GM12801 (cell line): Measurements from ENCODE around the gene DENND4C.

Experiments used
- TF ChIP-seq, protein P1 (sequence below): IDR thresholded peaks from one replicate; pipeline ENCODE4 v1.5.1; 2011; ENCODE audit warnings: control low read depth; ENCODE audit not compliant: insufficient read length; ENCODE audit errors: extremely low read depth

DENND4C gene

DNA sequence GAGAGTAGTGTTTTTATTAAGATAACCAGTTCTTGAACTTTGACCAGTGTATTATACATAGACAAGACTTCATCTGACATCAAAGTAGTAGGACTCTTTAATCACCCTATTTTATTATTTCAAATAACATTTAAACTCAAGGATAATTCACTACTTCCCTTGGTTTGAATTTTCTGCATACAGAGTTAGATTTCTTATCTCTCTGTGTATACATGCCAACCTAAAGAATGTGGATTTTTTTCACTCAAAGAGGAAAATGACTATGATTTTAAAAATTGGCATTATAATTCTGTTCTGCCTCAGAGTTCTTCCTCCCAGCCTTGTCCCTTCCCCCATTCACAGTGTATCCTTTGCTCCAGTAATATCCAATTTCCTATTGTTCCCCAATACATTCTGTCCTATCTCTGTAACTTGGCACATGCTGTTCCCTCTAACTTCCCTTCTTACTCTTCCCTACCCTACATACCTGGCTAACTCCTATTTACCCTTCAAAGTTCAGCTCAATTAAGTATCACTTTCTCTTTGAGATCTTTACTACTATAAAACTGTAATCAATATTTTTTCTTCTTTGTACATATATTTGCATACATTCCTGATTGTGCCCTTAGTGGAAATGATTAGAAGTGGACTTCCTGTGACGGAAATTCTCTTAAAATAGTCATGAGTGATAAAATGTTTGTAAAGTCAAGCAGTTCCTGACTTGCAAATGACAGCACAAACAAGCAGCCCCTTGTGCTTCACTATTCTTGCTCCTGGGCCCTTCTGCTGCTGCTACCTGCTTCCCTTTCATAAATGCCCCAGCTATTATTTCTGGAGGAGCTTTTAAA is 38.1 kb upstream of the DENND4C start:
- TF ChIP-seq, protein P1, sequence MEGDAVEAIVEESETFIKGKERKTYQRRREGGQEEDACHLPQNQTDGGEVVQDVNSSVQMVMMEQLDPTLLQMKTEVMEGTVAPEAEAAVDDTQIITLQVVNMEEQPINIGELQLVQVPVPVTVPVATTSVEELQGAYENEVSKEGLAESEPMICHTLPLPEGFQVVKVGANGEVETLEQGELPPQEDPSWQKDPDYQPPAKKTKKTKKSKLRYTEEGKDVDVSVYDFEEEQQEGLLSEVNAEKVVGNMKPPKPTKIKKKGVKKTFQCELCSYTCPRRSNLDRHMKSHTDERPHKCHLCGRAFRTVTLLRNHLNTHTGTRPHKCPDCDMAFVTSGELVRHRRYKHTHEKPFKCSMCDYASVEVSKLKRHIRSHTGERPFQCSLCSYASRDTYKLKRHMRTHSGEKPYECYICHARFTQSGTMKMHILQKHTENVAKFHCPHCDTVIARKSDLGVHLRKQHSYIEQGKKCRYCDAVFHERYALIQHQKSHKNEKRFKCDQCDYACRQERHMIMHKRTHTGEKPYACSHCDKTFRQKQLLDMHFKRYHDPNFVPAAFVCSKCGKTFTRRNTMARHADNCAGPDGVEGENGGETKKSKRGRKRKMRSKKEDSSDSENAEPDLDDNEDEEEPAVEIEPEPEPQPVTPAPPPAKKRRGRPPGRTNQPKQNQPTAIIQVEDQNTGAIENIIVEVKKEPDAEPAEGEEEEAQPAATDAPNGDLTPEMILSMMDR = no peak

DNA sequence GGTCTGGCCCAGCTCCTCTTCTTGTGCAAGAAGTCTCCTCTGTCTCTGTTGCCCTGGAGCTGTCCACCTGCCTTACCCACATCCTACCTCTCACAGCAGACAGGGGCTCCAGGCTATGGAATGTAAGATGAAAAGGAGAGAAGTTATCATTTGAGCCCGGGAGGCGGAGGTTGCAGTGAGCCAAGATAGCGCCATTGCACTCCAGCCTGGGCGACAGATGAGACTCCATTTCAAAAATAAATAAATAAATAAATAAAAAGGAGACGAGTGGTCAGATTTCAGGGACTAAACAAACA is 37.5 kb upstream of the DENND4C start:
- TF ChIP-seq, protein P1 = no peak

DNA sequence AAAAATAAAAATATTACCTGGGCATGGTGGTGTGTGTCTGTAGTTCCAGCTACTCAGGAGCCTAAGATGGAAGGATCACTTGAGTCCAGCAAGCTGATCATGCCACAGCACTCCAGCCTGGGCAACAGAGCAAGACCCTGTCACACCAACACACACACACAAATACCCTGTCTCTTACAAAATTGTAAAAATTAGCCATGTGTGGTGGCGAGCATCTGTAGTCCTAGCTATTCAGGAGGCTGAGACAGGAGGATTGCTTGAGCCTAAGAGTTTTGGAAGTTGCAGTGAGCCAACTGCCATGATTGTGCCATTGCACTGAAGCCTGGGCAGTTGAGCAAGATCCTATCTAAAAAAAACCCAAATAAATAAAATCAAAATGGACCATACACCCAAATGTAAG is 32.1 kb upstream of the DENND4C start:
- TF ChIP-seq, protein P1 = no peak

DNA sequence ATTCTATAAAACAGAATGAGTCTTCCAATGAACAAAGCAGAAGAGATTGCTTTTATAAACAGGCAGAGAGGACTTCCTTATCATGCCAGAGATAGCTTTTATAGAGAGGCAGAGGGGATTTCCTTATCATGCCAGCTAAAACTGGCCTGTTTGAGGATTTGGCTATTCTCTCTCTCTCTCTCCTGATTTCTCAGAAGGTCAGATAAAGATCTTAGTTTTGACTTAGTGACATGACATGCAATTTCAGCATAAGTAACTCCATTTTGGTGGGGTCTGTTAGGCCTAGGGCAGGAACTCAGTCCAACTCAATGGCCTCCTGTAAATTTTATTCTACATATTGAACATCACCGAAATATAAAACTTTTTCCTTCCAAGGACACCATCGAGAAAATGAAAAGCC is 31.5 kb upstream of the DENND4C start:
- TF ChIP-seq, protein P1 = no peak

DNA sequence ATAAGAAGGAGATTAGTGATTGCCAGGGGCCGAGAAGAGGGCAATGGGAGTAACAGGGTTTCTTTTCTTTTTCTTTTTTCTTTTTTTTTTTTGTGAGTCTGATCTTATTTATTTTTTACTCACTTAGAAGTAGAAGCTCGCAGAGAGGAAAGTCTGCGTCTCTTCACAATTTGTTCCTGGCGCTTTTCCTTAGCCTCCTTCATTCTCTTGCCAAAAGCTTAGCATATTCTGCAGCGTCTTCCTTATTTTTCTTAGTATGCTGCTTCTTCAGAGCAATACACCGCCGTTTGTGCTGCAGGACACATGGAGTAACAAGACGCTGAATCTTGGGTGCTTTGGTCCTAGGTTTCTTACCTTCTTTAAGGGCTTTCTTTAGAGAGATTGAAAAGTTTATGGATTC is 30.3 kb upstream of the DENND4C start:
- TF ChIP-seq, protein P1 = no peak

DNA sequence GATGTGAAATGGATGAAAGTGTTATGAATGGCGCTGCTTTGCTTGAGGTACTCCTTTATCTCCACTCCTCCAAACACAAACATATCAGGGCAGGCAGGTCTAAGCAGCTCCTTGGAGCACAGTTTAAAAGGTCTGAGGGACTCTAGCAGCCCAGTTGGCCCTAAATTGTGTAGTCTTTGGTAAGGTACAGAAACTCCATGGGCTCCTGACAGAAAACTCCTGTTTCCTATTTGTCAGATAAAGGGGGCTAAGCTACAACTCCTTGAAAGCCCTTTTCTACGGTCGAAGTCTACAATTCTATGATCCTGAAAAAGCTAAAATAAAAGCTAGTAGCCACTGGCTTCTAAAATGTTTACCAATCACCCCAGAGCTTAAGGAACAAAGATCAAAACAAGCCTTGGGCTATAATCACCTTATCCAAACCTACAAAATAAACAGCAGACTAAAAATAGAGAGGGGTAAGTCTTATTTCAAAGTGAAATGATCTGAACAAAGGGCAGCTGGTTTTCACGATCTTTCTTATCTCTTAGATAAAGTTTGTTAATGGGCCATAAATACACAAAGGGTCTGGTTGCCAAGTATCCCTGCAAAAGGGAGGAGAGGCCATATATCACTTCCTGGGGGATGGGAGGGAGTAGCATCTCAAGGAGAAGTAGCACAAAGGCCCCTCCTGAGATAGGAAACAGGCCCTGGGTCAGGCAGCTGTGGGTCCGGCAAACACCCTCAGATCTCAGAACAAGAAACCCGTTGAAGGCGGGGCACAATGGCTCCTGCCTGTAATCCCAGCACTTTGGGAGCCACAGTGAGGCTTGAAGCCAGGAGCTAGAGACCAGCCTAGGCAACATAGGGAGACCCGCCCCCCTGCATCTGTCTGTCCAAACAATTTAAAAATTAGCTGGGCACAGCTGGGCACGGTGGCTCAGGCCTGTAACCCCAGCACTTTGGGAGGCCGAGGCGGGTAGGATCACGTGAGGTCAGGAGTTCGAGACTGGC is 28.3 kb upstream of the DENND4C start:
- TF ChIP-seq, protein P1 = no peak

DNA sequence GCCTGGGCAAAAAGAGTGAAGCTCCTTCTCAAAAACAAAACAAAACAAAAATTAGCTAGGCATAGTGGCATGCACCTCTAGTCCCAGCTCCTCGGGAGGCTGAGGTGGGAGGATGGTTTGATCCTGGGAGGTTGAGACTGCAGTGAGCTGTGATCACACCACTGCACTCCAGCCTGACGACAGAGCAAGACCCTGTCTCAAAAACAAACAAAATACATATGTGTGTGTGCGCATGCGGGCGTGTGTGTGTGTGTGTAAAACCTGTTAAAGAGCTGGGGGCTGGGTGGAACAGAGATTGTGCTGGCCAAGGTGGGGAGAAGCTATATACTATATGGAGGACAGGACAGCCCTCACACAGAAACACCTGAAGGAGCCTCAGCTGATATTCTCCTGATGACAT is 27.4 kb upstream of the DENND4C start:
- TF ChIP-seq, protein P1 = no peak
